Upper lobe of left lung (tissue), 6 donors: ENCODE data around the gene PCSK6. TPM values are rescaled to one million over a fixed set of nuclear protein-coding genes. Genes with fewer than 3 reads are reported as not detected.

Experiments
- ATAC-seq, 2 donors: fragments of 200-7000 bp; cut with Tn5 transposase; one replicate each; pipeline ENCODE4 v1.9.1; 2022; ENCODE audit warnings: mild to moderate bottlenecking in 2 of 2, moderate library complexity in 2 of 2; ENCODE audit not compliant: low FRiP score in 2 of 2
- DNase-seq, 2 donors: peaks; one replicate each; pipeline ENCODE4 v3.0.0-alpha.2; 2019 to 2020
- H3K27ac ChIP-seq, 4 donors: fragments of 200-600 bp; sonication (generic); one replicate each; pipeline ENCODE4 v1.5.1; 2016 to 2019
- H3K27me3 ChIP-seq, 4 donors: fragments of 200-600 bp; sonication (generic); one replicate each; pipeline ENCODE4 v1.5.1; 2017 to 2019
- H3K36me3 ChIP-seq, 4 donors: fragments of 200-600 bp; sonication (generic); one replicate each; pipeline ENCODE4 v1.5.1; 2016 to 2019
- H3K4me1 ChIP-seq, 4 donors: fragments of 200-600 bp; sonication (generic); one replicate each; pipeline ENCODE4 v1.5.1; 2018 to 2019
- H3K4me3 ChIP-seq, 4 donors: fragments of 200-600 bp; sonication (generic); one replicate each; pipeline ENCODE4 v1.5.1; 2017 to 2019; ENCODE audit warnings: mild to moderate bottlenecking in 2 of 4, moderate library complexity in 1 of 4
- H3K9me3 ChIP-seq, 4 donors: fragments of 200-600 bp; sonication (generic); one replicate each; pipeline ENCODE4 v1.5.1; 2018 to 2019
- EP300 ChIP-seq, 4 donors: sonication (generic); formaldehyde crosslinking; IDR thresholded peaks; one replicate each; pipeline ENCODE4 v1.5.1; 2017; ENCODE audit warnings: antibody characterized with exemption in 4 of 4, control low read depth in 2 of 4
- POLR2A ChIP-seq, 4 donors: fragments of 450-650 bp; IDR thresholded peaks; one replicate each; pipeline ENCODE4 v1.5.1; 2016 to 2017; ENCODE audit warnings: antibody characterized with exemption in 4 of 4, mild to moderate bottlenecking in 2 of 4
- POLR2AphosphoS5 ChIP-seq, 2 donors: sonication (generic); formaldehyde crosslinking; IDR thresholded peaks; one replicate each; pipeline ENCODE4 v1.5.1; 2017; ENCODE audit warnings: antibody characterized with exemption in 2 of 2
- WGBS, 2 donors: methylation state at CpG; one replicate each; pipeline ENCODE4 v1.1.5; 2017 to 2018; 5-methylcytosine and 5-hydroxymethylcytosine counted together
- total RNA-seq, 6 donors: library from RNA; depleted of rRNA in 4 of 6; stranded (reverse); fragments of >200 nt in 4 of 6; gene quantifications; one replicate each; pipeline versions ENCODE4 v1.1.0 to v1.2.1, GENCODE V29; 2016 to 2021
- TF ChIP-seq, protein P1 (sequence below), 6 experiments: fragments of 450-650 bp in 4 of 6; fragments of 200-600 bp in 2 of 6; sonication (generic) in 2 of 6; IDR thresholded peaks; one replicate each; pipeline ENCODE4 v1.5.1; 2016 to 2019; ENCODE audit warnings: antibody characterized with exemption in 6 of 6
- donor health status: DM: no; HTN: no; CAD: no; lungs with moderate emphysema.
- donor health status: DM: no; HTN: yes; CAD: no; lungs with severe emphysema.

PCSK6 gene
- total RNA-seq, 6 donors from 2014 or later = 3.1 to 24.4 (median 5.5) TPM

DNA sequence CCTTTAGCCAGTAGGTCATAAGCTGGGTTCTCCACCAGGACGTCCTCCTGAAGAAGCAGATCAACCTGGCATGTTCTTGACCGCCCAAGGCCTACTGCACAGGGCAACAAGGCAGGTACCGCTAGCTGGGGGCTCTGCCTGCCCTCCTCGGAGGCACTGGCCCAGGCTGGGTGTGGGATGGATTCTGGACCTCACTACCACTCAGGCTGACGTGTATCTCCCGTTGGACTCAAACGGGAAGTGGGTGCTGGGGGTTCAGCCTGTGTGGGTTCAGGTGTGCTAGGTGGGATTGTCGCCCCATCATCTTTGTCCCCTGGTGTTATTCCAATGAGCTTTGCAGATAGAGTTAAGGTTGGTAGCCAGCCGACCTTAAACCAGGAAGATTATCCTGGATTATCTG is 99.4 kb downstream of the PCSK6 start:
- Histone ChIP-seq H3K4me3 (no peak overlapping the region), H3K9me3 (no peaks in the 10 kb centered on the region), H3K4me1 (no peaks in the 10 kb centered on the region), H3K36me3 (no peaks in the 10 kb centered on the region), H3K27ac (no peak overlapping the region), H3K27me3 (no peaks in the 10 kb centered on the region)
- TF ChIP-seq POLR2AphosphoS5 (IDR thresholded peaks at IDR 0.05) = no peak
- ATAC-seq = peak in 1 of 2 donors; percentile 28
- DNase-seq = no peak
- 80 to 95% methylated on average over 6 to 9 of the region's 9 CpGs for WGBS, 2 donors

DNA sequence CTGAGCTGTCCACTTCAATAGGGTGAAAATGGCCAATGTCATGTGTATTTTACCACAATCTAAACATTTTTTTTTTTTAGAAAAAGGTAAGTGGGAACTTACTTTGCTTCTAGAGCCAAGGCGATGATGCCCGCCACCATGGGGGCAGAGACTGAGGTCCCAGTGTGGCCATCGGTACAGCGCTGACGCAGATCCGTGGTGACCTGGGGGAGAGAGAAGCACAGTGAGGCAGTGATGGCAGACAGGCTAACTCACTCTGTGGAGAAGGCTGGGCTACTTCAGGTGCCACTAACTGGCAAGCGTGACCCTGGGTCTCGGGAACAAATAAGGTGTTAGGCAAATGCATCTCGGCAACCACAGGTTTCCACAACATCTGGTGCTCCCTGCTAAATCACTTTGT is 100.1 kb downstream of the PCSK6 start:
- Histone ChIP-seq H3K36me3 (no peaks in the 10 kb centered on the region), H3K9me3 (no peaks in the 10 kb centered on the region)
- 93 to 99% methylated on average over 9 of the region's 9 CpGs for WGBS, 2 donors

DNA sequence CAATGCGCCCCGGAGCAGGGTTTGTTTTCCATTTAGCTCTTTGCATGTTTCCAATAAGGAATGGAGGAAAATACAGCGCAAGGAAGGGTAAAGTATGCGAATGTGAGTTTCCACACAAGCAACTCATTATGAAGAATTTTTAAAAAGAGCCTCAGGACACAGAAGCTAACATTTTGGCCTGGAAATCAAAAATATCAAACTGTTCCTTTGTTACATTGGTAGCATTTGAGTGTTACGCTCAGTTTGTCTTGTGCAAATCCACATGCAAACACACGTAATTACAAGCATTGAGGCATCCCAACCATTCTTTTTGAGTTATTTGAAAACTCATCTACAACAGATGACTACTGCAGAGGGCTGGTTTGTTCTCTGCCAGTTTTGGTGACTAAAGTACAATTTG is 101.5 kb downstream of the PCSK6 start:
- Histone ChIP-seq H3K4me1 (no peaks in the 10 kb centered on the region), H3K9me3 (no peaks in the 10 kb centered on the region), H3K4me3 (no peak overlapping the region), H3K27me3 (no peaks in the 10 kb centered on the region), H3K27ac (no peak overlapping the region), H3K36me3 (no peaks in the 10 kb centered on the region)
- WGBS, 2 donors = 77 to 95% methylated on average over 6 of the region's 6 CpGs
- TF ChIP-seq POLR2A (IDR thresholded peaks at IDR 0.05) (no peak), EP300 (IDR thresholded peaks at IDR 0.05) (no peak), POLR2AphosphoS5 (IDR thresholded peaks at IDR 0.05) (no peak)
- TF ChIP-seq, protein P1, sequence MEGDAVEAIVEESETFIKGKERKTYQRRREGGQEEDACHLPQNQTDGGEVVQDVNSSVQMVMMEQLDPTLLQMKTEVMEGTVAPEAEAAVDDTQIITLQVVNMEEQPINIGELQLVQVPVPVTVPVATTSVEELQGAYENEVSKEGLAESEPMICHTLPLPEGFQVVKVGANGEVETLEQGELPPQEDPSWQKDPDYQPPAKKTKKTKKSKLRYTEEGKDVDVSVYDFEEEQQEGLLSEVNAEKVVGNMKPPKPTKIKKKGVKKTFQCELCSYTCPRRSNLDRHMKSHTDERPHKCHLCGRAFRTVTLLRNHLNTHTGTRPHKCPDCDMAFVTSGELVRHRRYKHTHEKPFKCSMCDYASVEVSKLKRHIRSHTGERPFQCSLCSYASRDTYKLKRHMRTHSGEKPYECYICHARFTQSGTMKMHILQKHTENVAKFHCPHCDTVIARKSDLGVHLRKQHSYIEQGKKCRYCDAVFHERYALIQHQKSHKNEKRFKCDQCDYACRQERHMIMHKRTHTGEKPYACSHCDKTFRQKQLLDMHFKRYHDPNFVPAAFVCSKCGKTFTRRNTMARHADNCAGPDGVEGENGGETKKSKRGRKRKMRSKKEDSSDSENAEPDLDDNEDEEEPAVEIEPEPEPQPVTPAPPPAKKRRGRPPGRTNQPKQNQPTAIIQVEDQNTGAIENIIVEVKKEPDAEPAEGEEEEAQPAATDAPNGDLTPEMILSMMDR (IDR thresholded peaks at IDR 0.05) = no peak
- DNase-seq (no peak), ATAC-seq (no peak)

More for the DNA sequence above, 100.1 kb downstream of the PCSK6 start:
- no peak overlapping the region for H3K27ac ChIP-seq
- ATAC-seq (no peak), DNase-seq (no peak)
- TF ChIP-seq, protein P1 (IDR thresholded peaks at IDR 0.05) = no peak
- TF ChIP-seq EP300 (IDR thresholded peaks at IDR 0.05) (no peak), POLR2AphosphoS5 (IDR thresholded peaks at IDR 0.05) (no peak), POLR2A (IDR thresholded peaks at IDR 0.05) (no peak)
- no peaks in the 10 kb centered on the region for H3K4me1 ChIP-seq
- H3K4me3 ChIP-seq = no peak overlapping the region
- H3K27me3 ChIP-seq = no peaks in the 10 kb centered on the region

DNA sequence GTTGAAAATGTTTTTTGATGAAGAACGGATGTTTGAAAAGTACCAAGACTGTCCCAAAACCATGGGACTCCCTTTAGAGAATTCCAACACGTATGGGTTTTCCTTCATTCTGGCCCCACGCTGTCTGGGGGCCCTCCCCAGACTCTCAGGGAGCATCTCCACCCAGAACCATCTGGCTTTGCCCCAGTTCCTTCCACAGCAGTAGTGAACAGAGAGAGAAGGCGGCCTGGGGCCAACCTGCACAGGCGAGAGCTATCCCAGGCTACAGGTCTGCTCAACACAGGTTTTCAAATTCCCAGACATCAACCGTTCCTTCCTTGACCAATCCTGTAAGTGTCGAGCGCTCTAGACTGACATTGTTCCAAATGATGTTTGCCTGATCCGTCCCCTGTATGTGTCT is 101.9 kb downstream of the PCSK6 start:
- H3K4me3 ChIP-seq = no peak overlapping the region
- H3K27me3 ChIP-seq = no peaks in the 10 kb centered on the region
- ATAC-seq (no peak), DNase-seq (no peak)
- no peaks in the 10 kb centered on the region for H3K9me3 ChIP-seq
- no peak for TF ChIP-seq POLR2AphosphoS5 (IDR thresholded peaks at IDR 0.05)
- no peak for TF ChIP-seq EP300 (IDR thresholded peaks at IDR 0.05)
- TF ChIP-seq POLR2A (IDR thresholded peaks at IDR 0.05) = no peak
- WGBS, 2 donors = 74 to 92% methylated on average over 8 to 9 of the region's 9 CpGs
- H3K36me3 ChIP-seq = no peaks in the 10 kb centered on the region
- H3K27ac ChIP-seq = no peak overlapping the region
- H3K4me1 ChIP-seq = no peaks in the 10 kb centered on the region

DNA sequence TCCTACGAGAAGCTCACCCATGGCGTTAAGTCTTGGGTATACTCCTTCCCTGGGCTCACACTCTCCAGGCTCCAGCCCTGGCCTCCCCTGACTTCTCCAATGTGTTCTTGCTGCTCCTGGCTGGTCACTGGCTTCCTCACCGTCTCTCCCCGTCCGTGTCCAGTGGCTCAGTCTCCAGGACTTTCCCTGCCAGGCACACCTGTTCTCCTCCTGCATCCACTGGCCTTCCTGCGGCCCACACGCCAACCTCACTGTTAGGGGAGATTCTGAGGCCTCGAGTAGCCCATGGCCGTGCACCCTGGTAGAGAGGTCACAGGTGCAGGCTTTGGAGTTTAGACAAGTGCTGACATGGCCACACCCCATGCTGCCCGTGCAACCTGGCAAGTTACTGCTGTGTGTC is 102.5 kb downstream of the PCSK6 start:
- ATAC-seq = no peak
- Histone ChIP-seq H3K4me1 (no peaks in the 10 kb centered on the region), H3K9me3 (no peaks in the 10 kb centered on the region), H3K27me3 (no peaks in the 10 kb centered on the region), H3K36me3 (no peaks in the 10 kb centered on the region), H3K4me3 (no peak overlapping the region), H3K27ac (no peak overlapping the region)
- 83 to 91% methylated on average over 9 to 10 of the region's 10 CpGs for WGBS, 2 donors
- no peak for DNase-seq
- TF ChIP-seq POLR2A (IDR thresholded peaks at IDR 0.05) (no peak), POLR2AphosphoS5 (IDR thresholded peaks at IDR 0.05) (no peak), EP300 (IDR thresholded peaks at IDR 0.05) (no peak)
- TF ChIP-seq, protein P1 (IDR thresholded peaks at IDR 0.05) = no peak

DNA sequence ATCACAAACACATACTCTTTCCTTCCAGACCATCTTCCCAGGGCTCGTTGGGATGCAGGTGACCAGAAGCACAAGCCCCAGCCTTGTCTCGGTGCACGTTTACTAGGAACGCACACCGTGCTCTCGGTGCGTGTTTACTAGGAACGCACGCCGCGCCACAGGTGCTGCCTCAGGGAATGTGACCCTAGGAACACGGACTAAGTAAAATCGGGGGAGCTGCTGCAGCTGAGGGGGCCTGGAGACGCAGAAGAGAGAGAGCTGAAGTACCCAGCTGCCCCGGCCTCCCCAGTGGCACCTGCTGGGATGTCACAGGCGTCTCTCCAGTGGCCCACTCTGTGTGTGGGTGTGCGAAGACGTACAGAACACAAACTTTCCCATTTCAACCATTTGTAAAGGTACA is 103.5 kb downstream of the PCSK6 start:
- Histone ChIP-seq H3K27ac (no peak overlapping the region), H3K27me3 (no peaks in the 10 kb centered on the region), H3K4me3 (no peak overlapping the region), H3K9me3 (no peaks in the 10 kb centered on the region), H3K4me1 (no peaks in the 10 kb centered on the region), H3K36me3 (no peaks in the 10 kb centered on the region)
- ATAC-seq (no peak), DNase-seq (no peak)
- WGBS, 2 donors = 89 to 97% methylated on average over 18 of the region's 18 CpGs
- no peak for TF ChIP-seq POLR2AphosphoS5 (IDR thresholded peaks at IDR 0.05)
- no peak for TF ChIP-seq POLR2A (IDR thresholded peaks at IDR 0.05)
- TF ChIP-seq, protein P1 (IDR thresholded peaks at IDR 0.05) = no peak
- TF ChIP-seq EP300 (IDR thresholded peaks at IDR 0.05) = no peak
